CD4-positive, alpha-beta T cell treated with Interleukin-12 subunit alpha and Interleukin-12 subunit beta, for 1 hour (primary cell): Measurements from ENCODE around the gene CFAP61.
A peak's percentile ranks its signal among the peaks of the same experiment; 100 is the strongest.

Source experiments
- DNase-seq: peaks from one replicate; pipeline ENCODE4 v3.0.0-alpha.2; 2020

Gene CFAP61

DNA sequence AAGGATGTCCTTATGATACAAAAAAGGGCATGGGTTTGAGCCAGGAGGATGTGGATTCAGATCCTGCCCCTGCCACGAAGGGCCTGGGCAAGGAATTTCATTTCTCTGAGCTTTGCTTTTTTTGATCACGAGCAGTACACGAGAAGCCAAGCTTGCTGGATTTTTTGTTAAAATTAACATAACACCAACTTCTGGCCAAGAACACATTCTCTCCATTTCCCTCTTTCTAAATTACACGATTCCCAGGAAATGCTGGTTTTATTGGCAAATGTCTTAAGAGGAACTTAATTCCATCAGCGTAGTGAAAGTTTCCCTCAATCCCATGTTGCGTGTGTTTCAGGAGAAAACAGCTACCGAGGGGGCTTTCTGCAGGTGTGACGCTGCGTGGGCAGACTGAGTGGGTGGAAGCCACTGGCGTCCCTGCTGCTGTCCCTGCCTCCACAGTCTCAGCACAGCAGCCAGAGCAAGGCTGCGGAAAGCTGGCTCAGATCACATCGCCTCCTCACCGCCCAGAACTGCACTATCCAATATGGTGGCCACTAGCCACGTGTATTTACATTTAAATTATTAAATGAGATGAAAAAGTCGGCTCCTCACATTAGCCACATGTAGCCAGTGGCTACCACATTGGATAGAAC is 194.8 kb downstream of the CFAP61 start:
- DNase-seq: no peak

DNA sequence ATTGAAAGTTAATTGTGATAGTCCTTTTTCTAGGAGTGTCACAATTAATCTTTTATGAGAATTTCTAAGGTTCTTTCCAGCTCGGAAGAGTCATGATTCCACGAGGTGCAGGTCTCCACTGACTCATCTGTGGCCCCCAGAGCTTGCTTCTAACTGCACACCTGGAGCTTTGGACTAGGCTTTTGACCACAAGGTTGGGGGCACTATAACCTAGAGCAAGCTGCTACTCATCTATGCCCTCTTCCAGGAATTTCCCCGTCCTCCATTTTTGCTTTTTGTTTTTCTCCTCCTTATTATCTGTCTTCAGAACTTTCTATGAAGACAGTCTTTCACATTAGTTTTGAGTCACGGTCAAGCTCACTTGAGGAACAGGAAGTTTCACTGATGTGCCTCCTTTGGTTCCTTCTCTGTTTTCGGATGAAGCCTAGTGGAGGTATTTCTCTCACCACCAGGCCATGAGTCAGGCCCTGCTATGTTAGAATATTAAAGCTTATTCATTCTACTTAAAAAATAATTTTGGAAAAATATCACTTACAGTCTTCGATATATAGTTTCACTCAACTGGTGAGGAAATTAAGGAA is 196.4 kb downstream of the CFAP61 start:
- no peak for DNase-seq

DNA sequence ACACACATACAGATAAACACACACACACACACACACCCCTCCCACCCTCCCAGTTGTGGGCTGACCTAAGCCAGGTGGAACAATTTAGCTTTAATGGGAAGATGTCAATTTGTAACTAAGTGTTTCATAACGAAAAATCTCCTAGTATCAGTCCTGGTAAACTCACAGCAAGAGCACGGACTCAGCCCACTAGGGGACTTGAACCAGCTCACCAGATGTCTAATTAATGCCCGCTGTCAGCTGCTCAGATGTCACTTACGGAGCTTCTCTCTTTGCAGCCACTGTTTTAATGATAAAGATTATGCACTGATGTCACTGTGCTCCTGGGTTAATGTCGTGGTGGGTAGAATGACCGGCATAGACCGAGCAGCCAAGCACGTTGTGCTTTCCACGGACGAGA is 199.0 kb downstream of the CFAP61 start:
- DNase-seq: no peak

DNA sequence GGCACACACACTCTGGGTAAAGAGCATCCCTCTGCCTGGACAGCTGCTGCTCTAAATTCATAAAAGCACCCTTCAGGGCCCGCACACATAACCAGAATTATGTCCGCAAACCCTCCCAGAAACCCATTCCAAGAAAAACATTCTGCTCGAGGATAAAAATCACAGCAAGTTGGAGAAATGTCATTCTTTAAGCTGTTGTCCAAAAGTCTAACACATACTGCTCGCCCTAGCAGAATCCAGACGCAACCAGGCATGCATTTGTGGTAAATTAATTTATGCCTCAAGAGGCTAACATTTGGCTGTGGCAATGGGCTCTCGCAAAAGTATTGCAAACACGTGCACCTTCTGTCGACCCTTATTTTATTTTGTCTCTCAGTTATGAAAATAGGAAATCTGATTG is 199.5 kb downstream of the CFAP61 start:
- no peak for DNase-seq

DNA sequence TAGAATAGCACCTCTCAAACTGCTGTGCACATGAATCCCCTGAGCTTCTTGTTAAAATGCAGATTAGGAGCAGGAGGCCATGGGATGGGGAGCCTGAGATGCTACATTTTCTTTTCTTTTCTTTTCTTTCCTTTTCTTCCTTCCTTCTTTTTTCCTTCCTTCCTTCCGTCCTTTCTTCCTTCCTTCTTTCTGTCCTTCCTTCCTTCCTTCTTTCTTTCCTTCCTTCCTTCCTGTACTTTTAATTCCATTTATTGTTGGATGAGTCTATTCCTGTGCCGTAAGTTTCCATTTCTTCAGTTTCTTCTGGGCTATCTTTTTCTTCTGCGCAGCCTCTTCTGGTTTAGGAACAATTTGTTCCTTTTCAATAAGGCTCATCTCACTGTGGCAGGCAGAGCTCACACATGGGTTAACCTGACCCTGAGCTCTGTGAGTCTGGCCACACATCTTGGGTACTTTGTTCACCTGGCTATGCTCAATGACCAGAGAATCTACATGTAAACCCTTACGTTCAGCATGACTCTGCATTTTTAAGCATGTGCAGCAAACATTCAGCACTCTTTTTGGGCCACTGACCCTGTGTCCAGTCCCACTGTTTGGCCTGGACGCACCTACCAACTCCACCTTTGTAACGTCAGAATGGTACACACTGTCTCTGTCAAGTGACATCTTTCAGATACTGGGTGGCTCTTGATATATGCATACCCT is 200.9 kb downstream of the CFAP61 start:
- DNase-seq: no peak

DNA sequence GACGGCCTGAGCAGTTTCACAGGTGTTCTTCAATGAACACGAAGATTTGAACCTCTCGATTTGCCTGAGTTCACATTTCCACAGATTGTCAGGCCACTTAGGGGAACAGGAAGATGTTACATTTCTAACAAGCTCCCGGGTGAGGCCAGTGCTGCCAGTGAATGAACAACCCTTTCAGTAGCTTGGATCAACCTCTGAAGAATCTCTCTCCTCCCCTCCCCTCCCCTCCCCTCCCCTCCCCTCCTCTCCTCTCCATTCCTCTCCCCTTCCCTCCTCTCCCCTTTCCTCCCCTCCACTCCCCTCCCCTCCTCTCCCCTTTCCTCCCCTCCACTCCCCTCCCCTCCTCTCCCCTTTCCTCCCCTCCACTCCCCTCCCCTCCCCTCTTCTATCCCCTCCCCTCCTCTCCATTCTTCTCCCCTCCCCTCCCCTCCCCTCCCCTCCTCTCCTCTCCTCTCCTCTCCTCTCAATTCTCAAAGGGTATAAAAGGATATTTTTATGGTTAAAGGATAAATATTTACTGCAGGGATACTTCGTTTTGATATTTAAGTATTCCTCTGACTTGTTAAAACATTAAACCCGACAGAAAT is 201.5 kb downstream of the CFAP61 start:
- no peak for DNase-seq

DNA sequence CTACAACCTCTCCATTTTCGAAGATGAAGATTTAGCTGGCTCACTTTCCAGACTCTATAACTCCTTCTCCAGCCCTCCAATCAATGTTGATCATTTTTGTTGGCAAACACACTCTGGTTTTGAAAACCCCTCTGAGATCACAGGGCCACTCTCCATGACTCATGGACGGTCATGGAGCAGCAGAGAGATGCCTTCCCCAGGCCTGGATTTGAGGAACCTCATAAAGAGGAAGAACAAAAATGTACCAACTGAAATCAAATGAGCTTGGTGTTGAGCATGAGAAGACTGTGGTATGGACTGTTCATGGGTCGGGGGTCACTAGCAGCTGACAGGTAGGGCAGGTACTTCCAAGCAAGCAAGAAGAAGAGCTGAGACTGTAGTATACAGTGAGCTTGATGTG is 202.8 kb downstream of the CFAP61 start:
- peak; percentile 5 for DNase-seq

DNA sequence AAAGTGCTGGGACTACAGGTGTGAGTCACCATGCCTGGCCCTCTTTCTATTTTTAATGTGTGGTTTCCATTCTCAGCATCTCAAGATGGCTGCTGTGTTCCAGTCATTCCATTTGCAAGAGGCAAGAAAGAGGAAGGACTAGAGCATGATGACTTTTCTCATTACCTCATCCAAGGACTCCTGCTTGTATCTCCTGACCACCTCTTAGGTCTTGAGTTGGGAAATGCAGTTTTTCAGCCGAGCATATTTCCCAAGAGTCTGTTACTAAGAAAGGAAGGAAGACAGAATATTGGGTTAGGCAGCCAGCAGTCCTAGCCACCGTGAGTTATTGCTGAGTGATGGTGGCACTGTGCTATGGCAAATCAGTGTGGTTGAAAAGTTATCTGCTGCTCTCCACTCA is 207.2 kb downstream of the CFAP61 start:
- DNase-seq: no peak

DNA sequence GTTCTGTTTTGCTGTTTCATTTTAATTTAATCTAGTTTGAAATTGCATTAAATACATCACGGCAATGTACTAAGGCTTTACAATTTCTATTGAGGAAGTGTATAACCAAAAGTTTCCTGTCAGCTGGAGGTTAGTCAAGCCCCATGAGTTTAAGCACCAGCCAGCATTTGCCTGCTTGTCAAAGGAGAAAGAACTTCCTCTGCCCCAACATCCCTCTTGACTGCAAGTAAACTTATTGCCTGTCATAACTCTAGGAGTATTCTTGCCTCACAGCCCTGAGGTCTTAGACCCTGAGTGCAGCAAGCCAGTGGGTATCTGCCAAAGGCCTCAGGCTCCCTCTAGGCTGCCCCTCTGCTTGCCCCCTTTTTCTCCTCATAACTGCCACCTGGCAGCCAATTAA is 208.8 kb downstream of the CFAP61 start:
- no peak for DNase-seq

DNA sequence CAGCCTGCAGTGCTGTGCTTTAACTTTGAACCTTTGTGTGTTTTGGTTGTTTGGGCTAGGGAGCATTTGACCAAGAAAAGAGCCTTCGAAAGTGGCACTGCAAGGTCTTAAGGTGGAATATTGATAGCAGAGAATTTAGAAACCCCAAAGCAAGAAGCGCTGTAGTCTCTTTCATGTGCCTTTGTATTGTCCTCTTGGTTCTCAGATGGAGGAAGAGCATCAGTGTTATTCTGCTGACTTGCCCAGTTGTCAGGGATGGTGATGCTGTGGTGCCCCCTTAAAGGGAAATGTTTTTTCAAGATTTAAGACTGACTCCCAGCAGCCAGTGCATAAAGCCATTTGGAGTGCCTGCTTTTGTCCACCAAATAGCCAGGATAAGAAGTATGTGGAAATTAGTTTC is 212.9 kb downstream of the CFAP61 start:
- no peak for DNase-seq

DNA sequence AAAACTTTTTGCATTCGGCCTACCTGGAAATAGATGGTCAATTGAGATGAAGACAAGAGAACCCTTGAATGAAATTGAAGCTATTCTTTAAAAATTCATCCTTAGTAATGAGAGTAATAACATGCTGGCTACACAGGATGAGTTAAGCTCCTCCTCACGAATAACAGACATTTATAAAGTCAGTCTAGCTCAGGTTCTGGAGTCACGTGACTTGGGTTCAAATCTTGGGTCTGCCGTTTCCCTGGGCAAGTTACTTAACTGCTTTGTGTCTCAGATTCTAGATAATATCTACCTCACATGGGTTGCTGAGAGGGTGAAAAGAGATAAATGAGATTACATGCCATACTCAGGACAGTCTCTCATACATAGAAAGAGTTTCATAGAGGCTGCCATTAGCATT is 214.2 kb downstream of the CFAP61 start:
- no peak for DNase-seq

DNA sequence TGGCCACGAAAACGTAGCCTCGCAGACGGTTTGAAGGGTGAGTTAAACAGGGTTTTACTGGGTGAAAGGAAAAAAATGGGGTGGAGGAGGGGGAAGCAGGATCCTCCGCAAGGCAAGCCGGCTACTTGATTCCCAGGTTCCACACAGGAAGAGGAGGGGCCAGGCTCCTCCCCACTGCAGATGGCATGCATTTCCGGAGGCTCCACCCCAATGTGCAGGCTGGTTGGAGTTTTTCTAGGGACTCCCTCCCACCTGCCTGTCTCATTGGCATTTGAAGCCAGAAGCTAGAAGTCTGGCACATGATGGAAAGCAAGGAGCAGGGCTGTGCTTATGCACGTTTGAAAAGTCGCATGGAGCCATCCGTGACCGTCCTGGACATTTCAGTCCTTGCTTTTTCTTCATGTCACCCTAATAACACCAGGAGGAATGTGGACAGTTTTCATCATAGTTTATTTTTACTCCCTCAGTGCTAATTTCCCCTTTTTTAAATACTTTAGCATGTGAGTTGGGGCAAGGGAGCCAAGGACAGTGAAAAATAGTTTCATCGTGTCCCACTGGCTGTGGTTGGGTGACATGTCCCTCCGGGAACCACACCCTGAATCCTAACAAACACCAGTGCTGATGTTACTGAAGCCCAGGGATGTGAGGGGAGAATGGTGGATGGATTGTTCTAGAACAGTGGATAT is 215.5 kb downstream of the CFAP61 start:
- DNase-seq: no peak

DNA sequence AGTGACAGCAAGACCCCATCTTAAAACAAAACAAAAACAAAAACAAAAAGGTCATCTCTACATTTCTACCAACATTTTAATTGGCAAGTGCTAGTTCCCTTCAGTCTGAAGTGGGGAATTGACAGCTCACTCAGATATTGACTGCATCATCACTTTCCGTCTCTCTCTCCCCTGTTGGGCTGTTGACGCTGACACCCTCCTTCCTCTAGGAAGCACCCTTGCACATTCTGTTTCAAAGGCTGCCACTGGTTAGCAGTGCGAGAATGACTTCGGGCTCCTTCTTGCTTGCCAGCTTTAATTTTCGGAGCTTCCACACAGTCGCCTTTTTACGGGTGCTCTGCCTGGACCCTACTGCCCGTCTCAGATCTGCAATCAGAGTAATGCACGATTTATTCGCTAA is 218.9 kb downstream of the CFAP61 start:
- DNase-seq: no peak

DNA sequence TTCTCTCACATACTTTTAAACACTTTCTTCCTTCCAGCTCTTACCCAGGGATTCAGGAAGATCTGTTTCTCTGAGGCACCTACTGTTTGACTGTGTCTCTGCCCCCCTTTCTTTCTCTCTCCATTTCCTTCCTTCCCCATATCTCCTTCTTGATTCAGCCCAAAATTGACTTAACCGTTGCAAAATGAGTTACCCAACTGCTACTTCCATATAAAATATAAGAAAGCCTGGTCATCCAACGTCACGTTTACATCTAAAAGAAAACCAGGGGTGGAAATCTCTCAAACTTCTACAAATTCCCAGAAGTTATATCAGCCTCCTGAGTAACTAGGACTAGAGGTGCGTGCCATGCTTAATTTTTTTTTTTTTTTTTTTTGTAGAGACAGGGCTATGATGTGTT is 220.4 kb downstream of the CFAP61 start:
- no peak for DNase-seq

DNA sequence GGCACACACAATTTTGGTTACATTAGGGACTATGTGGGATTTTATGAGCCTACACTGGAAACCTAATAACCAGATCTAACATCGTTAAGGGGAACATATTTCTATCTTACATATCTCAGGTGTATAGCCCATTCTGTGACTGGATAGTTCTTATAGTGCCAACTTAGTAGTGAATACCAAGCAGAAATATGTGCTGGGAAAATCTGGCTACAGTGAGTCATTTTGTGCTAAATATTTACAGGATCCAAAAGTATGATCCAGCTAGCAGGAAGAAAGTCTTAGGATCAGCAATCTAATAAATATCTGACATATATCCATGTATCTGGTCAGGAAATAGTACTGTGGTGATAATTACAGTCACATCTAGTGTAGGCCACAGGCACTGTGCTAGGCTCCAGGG is 221.0 kb downstream of the CFAP61 start:
- no peak for DNase-seq

DNA sequence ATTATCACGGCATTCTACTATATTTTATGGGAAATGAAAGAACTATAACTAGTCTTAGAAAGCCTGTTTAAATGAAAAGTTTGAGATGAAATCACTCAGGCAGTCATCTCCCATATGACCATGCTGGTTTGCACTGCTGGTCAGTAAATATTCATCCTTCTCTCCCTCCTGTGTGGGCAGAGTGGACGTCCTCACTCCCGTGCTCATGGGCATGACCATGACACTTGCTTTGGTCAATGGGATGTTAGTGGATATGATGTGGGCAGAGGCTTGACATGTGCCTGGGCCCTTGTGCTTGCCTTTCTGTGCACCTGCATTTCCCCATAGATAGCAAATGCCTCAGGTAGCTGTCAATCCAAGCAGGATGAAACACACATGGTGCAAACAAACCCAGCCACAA is 222.5 kb downstream of the CFAP61 start:
- no peak for DNase-seq

DNA sequence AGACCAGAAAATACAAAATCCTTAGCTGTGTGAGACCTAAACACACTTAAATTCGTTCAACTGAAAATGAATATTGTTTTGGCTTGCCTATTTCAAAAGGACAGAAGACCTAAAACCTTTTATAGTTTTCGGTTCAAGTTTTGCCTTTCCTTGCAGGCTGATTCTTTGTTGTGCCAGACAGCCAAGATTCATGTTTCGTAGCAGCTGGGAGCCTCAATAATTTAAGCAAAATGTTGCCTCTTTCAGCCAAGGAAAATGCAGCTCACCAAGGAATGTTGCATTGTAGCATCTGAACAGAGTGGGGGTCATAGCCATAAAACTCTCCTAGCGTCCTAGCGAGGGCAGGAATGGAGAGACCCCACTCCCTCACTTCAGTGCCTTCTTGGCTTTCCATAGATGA is 223.3 kb downstream of the CFAP61 start:
- DNase-seq: no peak

DNA sequence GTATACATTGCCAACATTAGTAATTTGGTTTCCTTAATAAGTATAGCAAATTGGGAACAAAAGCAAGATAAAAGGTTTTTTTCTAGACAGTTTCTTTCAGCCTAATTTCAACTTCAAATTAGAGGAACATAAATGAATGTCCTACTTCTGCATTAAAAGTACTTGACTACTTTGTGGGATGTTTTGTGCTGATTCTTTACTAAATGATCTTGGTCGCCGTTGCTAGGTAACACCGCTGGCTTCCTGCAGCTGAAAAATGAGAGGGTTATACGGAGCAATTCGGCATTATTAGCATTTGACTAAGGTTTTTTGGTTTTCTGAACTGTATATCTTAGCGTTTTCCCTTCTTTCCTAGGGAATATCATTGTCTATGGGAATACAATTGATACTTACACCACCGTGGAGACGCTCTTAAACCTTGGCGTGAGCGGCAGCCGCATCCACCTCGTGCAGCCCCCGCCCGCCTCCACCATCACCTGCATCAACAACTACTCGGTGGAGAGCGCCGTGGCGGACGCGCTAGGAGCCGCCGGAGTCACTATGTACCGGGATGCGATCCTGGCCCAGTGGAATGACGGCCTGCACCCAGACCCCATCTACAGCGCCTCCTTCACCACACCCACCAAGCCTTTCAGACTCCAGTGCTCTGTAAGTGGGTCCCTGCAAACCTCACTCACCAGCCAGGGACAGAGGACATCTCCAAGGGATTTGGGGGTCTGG is 224.6 kb downstream of the CFAP61 start:
- DNase-seq: no peak

DNA sequence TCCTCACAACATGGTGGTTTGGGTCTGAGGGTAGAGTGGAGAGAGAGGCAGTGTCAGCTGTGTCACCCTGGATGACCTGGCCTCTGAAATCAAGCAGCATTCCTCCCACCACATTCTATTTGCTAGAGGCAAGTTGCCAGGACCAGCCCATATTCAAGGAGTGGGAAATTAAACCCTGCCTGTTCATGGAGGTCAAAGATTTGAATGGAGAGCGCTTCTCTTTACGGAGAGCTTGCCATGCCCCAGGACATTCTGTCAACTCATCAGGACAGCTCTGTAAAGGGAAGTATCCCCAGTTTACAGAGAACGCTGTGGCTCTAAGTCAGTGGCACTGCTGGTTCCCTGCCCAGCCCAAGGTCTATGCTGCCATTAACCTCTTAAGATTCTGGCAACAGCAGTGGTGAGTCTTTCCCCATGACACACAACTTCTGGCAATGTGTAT is 225.6 kb downstream of the CFAP61 start:
- no peak for DNase-seq

DNA sequence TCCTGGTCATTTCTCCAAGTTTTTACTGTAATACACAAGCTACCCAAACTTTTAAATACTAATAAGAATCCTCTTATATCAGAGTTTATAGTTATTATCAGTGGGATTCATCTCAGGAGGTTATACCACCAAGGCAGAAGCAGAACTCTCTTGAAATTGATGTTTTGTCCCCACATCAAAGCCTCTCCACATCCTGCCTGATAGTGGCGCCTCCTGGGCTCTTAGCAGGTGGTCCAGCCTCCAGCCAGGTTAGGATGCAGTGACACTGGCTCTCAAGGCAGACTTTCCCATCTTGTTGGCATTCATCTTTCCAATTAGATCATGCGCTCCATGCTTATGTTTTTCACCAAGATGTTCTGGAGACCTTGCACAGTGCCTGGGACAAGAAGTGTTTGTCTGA is 233.7 kb downstream of the CFAP61 start:
- no peak for DNase-seq

DNA sequence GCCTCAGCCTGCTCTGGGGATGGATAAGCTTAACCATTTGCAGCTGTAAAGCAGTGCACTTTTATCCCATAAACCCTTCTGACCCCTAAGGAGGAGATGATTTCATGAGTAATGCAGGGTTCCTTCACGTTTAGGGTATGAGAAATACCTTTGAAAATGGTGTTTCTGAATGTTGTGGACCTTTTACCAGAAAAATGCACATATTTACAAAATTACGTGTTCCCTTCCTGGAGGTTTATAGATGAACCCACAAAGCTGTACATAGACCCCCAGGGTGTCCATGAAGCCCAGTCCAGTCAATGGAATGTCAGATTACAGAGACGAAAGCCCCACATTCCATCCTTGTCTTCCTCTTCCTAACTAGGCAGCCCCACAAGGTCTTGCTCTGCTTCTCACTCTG is 237.0 kb downstream of the CFAP61 start:
- DNase-seq: no peak

DNA sequence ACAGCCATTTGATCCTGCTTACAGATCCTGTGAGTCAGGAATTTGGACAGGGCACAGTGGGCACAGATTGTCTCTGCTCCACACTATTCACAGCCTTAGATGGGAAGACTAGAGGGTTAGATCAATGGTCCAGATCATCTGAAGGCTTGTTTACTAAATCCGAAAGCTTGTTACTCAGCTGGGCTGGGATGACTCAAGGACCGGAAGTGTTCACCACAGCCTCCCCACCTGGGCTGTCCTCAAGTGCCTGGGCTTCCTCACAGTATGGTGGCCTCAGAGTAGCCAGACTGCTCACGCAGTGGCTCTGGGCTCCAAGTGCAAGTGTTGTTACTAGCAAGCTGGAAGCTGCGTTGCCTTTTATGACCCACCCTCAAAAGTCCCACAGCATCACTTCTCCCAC is 240.1 kb downstream of the CFAP61 start:
- DNase-seq: no peak

DNA sequence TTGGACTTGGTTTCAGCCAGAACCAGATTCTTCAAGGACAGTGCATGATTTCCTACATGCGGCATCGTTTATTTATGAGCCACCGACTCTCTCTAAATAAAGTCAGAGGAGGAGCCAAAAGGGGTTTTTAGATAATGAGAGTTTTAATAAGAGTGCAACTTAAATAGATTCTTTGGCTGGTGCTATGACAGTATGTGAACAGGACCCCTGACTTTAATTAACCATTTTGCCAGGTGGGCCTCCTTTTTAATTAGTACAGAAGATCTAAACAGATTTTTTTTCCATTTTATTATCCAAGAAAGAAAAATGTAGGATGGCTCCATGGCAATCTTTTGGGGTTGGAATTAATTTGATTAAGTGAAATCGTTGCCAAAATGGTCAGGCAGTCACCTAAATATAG is 240.8 kb downstream of the CFAP61 start:
- DNase-seq: no peak
